Thyroid gland (tissue), 4 donors: ENCODE data around the gene GNG8. TPM values are rescaled to one million over a fixed set of nuclear protein-coding genes. Genes with fewer than 3 reads are reported as not detected.

Source experiments
- DNase-seq, 2 donors: peaks; one replicate each; pipeline ENCODE4 v3.0.0-alpha.2; 2019
- H3K27ac ChIP-seq, 3 donors: fragments of 200-600 bp; sonication (generic); 1 replicate in 2 of 3; 2 replicates in 1 of 3; pipeline ENCODE4 v1.5.1; 2016 to 2019; ENCODE audit warnings: mild to moderate bottlenecking in 1 of 3, moderate library complexity in 1 of 3
- H3K27me3 ChIP-seq: fragments of 200-600 bp; sonication (generic); one replicate; pipeline ENCODE4 v1.5.1; 2019
- H3K36me3 ChIP-seq, 2 donors: fragments of 200-600 bp; sonication (generic); one replicate each; pipeline ENCODE4 v1.5.1; 2016 to 2019
- H3K4me1 ChIP-seq, 2 donors: fragments of 200-600 bp; sonication (generic); one replicate each; pipeline ENCODE4 v1.5.1; 2017 to 2019
- H3K4me3 ChIP-seq, 3 donors: fragments of 200-600 bp; sonication (generic); replicated peaks in 1 of 3; 1 replicate in 2 of 3; 2 replicates in 1 of 3; pipeline ENCODE4 v1.5.1; 2016; ENCODE audit warnings: mild to moderate bottlenecking in 1 of 3
- H3K9me3 ChIP-seq: fragments of 200-600 bp; sonication (generic); one replicate; pipeline ENCODE4 v1.5.1; 2017
- POLR2A ChIP-seq, 2 donors: fragments of 450-650 bp; IDR thresholded peaks; one replicate each; pipeline ENCODE4 v1.6.1; 2017; ENCODE audit warnings: antibody characterized with exemption in 2 of 2, mild to moderate bottlenecking in 2 of 2, moderate library complexity in 1 of 2
- WGBS, 2 donors: methylation state at CpG; one replicate each; pipeline ENCODE4 v1.1.5; 2017; 5-methylcytosine and 5-hydroxymethylcytosine counted together
- intact Hi-C: fragments of 100-400 bp; cut with DNase I; formaldehyde crosslinking; loops from one replicate; pipeline ENCODE4 v1.15.1; 2023
- total RNA-seq, 4 donors: library from RNA; depleted of rRNA; stranded (reverse); fragments of >200 nt; gene quantifications; one replicate each; pipeline ENCODE4 v1.2.3, GENCODE V29; 2016
- TF ChIP-seq, protein P1 (sequence below), 6 experiments: fragments of 200-600 bp in 3 of 6; fragments of 450-650 bp in 3 of 6; sonication (generic) in 3 of 6; IDR thresholded peaks; one replicate each; pipeline ENCODE4 v1.5.1; 2016 to 2019; ENCODE audit warnings: antibody characterized with exemption in 6 of 6, mild to moderate bottlenecking in 2 of 6, inconsistent platforms in 1 of 6, moderate library complexity in 1 of 6

Gene GNG8
- total RNA-seq, 4 donors from 2014 or later: not detected

DNA sequence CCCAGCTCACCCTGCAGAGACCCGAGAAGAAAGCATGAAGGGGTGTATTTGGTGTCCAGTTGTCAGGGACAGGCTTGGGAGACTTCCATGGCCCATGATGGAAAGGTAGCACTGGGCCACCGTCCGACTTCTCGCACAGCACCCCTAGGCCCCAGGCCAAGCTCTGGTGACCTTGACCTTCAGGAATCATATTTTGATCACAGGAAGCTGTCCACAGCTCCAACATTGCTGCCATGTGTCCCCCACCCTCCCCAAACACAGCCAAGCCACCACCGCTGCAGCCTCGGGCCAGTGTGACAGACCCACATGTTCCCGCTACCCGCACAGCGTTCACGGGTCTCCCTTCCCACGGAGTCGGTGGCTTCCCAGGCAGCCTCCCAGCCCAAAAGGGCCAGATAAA is 10.3 kb downstream of the GNG8 start:
- 74 to 93% methylated on average over 7 to 12 of the region's 12 CpGs for WGBS, 2 donors
- TF ChIP-seq POLR2A (IDR thresholded peaks at IDR 0.05): no peak
- TF ChIP-seq, protein P1, sequence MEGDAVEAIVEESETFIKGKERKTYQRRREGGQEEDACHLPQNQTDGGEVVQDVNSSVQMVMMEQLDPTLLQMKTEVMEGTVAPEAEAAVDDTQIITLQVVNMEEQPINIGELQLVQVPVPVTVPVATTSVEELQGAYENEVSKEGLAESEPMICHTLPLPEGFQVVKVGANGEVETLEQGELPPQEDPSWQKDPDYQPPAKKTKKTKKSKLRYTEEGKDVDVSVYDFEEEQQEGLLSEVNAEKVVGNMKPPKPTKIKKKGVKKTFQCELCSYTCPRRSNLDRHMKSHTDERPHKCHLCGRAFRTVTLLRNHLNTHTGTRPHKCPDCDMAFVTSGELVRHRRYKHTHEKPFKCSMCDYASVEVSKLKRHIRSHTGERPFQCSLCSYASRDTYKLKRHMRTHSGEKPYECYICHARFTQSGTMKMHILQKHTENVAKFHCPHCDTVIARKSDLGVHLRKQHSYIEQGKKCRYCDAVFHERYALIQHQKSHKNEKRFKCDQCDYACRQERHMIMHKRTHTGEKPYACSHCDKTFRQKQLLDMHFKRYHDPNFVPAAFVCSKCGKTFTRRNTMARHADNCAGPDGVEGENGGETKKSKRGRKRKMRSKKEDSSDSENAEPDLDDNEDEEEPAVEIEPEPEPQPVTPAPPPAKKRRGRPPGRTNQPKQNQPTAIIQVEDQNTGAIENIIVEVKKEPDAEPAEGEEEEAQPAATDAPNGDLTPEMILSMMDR (IDR thresholded peaks at IDR 0.05): no peak
- H3K27ac ChIP-seq: peak overlapping the region; percentile 46 to 70 (median 56)
- no peaks in the 10 kb centered on the region for H3K36me3 ChIP-seq
- intact Hi-C loops: no loop called here
- H3K9me3 ChIP-seq: no peaks in the 10 kb centered on the region
- H3K27me3 ChIP-seq: no peaks in the 10 kb centered on the region
- H3K4me1 ChIP-seq: peaks cover 0 to 18% of the 10 kb centered on the region in 2 donors
- DNase-seq: no peak
- H3K4me3 ChIP-seq: no peak overlapping the region

DNA sequence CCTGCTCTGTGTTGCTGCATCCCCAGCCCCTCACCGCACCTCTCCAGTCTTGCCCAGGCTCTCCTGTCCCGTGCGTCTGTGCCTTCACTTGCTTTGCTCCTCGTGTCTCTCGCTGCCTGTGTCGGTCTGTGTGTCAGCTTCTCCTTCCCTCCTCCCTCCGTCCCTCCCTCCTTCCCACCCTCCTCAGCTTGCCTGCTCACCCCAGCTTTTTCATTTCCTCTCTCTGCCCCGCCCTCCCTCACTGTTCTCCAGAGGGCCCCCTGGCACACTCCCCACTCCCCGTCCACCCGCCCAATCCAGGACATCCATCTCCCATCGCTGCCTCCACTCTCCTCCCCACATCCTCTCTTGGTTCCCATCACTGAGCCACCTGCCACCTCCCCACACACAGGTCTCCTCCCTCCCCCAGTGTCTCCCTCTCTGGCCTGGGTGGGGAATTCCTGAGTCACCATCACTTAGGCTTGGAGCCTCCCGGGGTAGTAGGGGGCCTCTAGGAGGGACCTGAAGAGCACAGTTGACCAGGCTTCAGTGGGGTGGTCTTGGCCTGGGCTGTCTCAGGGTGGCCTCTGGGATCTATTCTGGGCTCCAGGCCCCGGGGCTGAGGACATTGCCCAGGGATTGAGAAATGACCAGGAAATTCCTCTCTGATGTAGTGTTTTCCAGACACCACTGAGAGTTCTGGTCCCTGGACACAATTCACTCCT is 10.9 kb downstream of the GNG8 start, which contains the start of gene PTGIR:
PTGIR (minus strand) TSS at position 132 of the 704 bp plus-strand sequence. CDS start 864 bp downstream, outside the sequence.
- no peaks in the 10 kb centered on the region for H3K27me3 ChIP-seq
- 37 to 38% methylated on average over 13 of the region's 13 CpGs for WGBS, 2 donors
- intact Hi-C loops: no loop called here
- H3K4me3 ChIP-seq: peak within 1 kb of the TSS in 1 of 3 donors; percentile 15
- H3K36me3 ChIP-seq: no peaks in the 10 kb centered on the region
- no peaks in the 10 kb centered on the region for H3K9me3 ChIP-seq
- H3K4me1 ChIP-seq: peaks cover 0 to 18% of the 10 kb centered on the region in 2 donors
- H3K27ac ChIP-seq: peak within 1 kb of the TSS; percentile 46 to 70 (median 56)
- peak in 1 of 2 donors; percentile 23 for TF ChIP-seq POLR2A (IDR thresholded peaks at IDR 0.05)
- TF ChIP-seq, protein P1 (IDR thresholded peaks at IDR 0.05): no peak
- peak; percentile 28 to 36 for DNase-seq

DNA sequence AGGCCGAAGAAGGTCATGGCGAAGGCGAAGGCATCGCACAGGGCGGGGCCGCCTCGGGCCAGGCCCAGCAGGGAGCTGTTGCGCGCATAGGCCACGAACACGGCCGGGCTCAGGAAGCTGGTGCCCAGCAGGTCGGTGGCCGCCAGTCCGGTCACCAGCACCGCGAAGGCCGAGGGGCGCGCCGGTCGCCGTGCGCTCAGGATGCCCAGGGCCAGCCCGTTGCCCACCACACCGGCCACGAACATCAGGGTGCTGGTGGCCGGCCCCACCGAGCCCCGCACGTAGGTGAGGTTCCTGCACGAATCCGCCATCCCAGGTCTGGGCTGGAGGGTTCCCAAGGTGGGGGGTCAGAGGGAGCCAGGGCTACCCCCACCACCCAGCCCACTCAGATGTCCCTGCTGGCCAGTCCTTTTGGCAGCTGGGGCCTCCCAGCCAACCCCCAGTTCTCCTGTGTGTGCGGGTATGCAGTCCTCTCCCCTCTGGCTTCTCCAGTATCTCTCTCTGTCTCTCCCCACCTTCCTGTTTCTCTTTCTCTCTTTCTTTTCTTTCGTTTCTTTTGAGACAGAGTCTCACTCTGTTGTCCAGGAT is 12.0 kb downstream of the GNG8 start:
- Histone ChIP-seq H3K36me3 (no peaks in the 10 kb centered on the region), H3K27me3 (no peaks in the 10 kb centered on the region), H3K4me1 (peaks cover 0 to 18% of the 10 kb centered on the region in 2 donors), H3K9me3 (no peaks in the 10 kb centered on the region), H3K27ac (peak overlapping the region; percentile 5 to 70 (median 56)), H3K4me3 (peak overlapping the region in 1 of 3 donors; percentile 15)
- intact Hi-C loops: no loop called here
- TF ChIP-seq, protein P1 (IDR thresholded peaks at IDR 0.05): no peak
- no peak for TF ChIP-seq POLR2A (IDR thresholded peaks at IDR 0.05)
- WGBS, 2 donors: 87 to 90% methylated on average over 35 of the region's 35 CpGs
- DNase-seq: no peak

DNA sequence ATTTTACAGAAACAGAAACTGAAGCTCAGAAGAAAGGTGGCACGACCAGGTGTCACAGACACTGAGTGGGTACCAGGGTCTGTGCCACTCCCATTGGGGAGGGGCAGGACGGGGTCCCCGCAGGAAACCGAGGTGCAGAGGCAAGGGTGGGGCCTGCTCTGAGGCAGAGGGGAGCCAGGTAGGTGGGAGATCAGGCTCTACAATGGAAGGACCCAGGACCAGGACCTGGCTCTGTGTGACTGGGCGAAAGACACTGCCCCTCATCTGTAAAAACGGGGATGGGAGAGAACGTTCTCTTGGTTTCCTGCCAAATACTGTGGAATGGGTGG is 13.9 kb downstream of the GNG8 start:
- 65 to 70% methylated on average over 7 of the region's 7 CpGs for WGBS, 2 donors
- Histone ChIP-seq H3K4me3 (no peak overlapping the region), H3K9me3 (no peaks in the 10 kb centered on the region), H3K36me3 (no peaks in the 10 kb centered on the region), H3K27ac (no peak overlapping the region), H3K4me1 (peaks cover 0 to 22% of the 10 kb centered on the region in 2 donors), H3K27me3 (no peaks in the 10 kb centered on the region)
- intact Hi-C loops: no loop called here
- no peak for DNase-seq
- TF ChIP-seq, protein P1 (IDR thresholded peaks at IDR 0.05): no peak
- no peak for TF ChIP-seq POLR2A (IDR thresholded peaks at IDR 0.05)
